Activated naive CD8-positive, alpha-beta T cell treated with anti-CD3 and anti-CD28 coated beads, Interleukin-2, amount 10 ng/mL, durations not matched to agents 7 days and 5 days (primary cell): ENCODE results near the gene BAK1. TPM values are rescaled to one million over a fixed set of nuclear protein-coding genes. Genes with fewer than 3 reads are reported as not detected.
A peak's percentile ranks its signal among the peaks of the same experiment; 100 is the strongest.
"Not testable (repeated sequence)": the region's sequence is repeated elsewhere in the genome, so short reads cannot be mapped to it uniquely, and the experiment has no call there.

Experiments used
- ATAC-seq: fragments of 150-1000 bp; cut with Tn5 transposase; one replicate; pipeline ENCODE4 v1.10.0; 2021; ENCODE audit warnings: low read depth, moderate library complexity
- POLR2A ChIA-PET: fragments of 350-600 bp; sonication (Branson Sonifier 250); formaldehyde crosslinking; loops from one replicate; lab custom pipeline; 2021; ENCODE audit warnings: antibody characterized with exemption; lab: Charles Lee
- DNase-seq: peaks from one replicate; pipeline ENCODE4 v3.0.0; 2021
- H3K27ac Mint-ChIP-seq: one replicate; pipeline ENCODE4 v1.8.0; 2022; ENCODE audit warnings: mild to moderate bottlenecking, mixed read lengths
- H3K27me3 Mint-ChIP-seq: one replicate; pipeline ENCODE4 v1.8.0; 2022; ENCODE audit warnings: mild to moderate bottlenecking, moderate library complexity, mixed read lengths
- H3K36me3 Mint-ChIP-seq: one replicate; pipeline ENCODE4 v1.8.0; 2021; ENCODE audit warnings: mild to moderate bottlenecking, mixed read lengths
- H3K4me1 Mint-ChIP-seq: one replicate; pipeline ENCODE4 v1.8.0; 2021; ENCODE audit warnings: mixed read lengths
- H3K4me3 Mint-ChIP-seq: one replicate; pipeline ENCODE4 v1.8.0; 2022; ENCODE audit warnings: mild to moderate bottlenecking, moderate library complexity, mixed read lengths
- H3K9me3 Mint-ChIP-seq: one replicate; pipeline ENCODE4 v1.8.0; 2021; ENCODE audit warnings: mixed read lengths
- total RNA-seq, 2 experiments: library from RNA; stranded (reverse); gene quantifications; one replicate each; pipeline ENCODE4 v1.2.3, GENCODE V29; 2021

The BAK1 gene
- total RNA-seq, 2 experiments from 2014 or later: 48.0 to 48.1 TPM

- DNase-seq (no peak), ATAC-seq (no peak)
- H3K9me3 Mint-ChIP-seq: no peaks in the 10 kb centered on the region
- H3K27ac Mint-ChIP-seq: peak overlapping the region; percentile 99
- no peaks in the 10 kb centered on the region for H3K27me3 Mint-ChIP-seq
- POLR2A ChIA-PET: no interaction called here
- H3K4me3 Mint-ChIP-seq: peak overlapping the region; percentile 99
- H3K4me1 Mint-ChIP-seq: peaks cover 19% of the 10 kb centered on the region
- peaks cover 24% of the 10 kb centered on the region for H3K36me3 Mint-ChIP-seq
These were observed 3.0 kb downstream of the BAK1 start for GRCh38 chr6:33577106-33577535.

- Mint-ChIP-seq H3K27ac (peak overlapping the region; percentile 99), H3K4me3 (peak overlapping the region; percentile 27), H3K36me3 (peaks cover 28% of the 10 kb centered on the region), H3K9me3 (no peaks in the 10 kb centered on the region), H3K27me3 (no peaks in the 10 kb centered on the region), H3K4me1 (peaks cover 23% of the 10 kb centered on the region)
- POLR2A ChIA-PET: interaction anchor here (0.7 kb wide), 1 partner anchor 1384 kb away, joined by 5 read pairs; the partner anchor contains the start of gene GPSM3
- DNase-seq (no peak), ATAC-seq (no peak)
These were observed 3.4 kb downstream of the BAK1 start for GRCh38 chr6:33576668-33577067.

GRCh38 chr6:33575211-33575610, 4.9 kb downstream of the BAK1 start:
- Mint-ChIP-seq H3K36me3 (peaks cover 29% of the 10 kb centered on the region), H3K9me3 (no peaks in the 10 kb centered on the region), H3K27ac (peak overlapping the region; percentile 34), H3K4me1 (peaks cover 29% of the 10 kb centered on the region), H3K27me3 (no peaks in the 10 kb centered on the region), H3K4me3 (no peak overlapping the region)
- POLR2A ChIA-PET: no interaction called here
- no peak for DNase-seq
- no peak for ATAC-seq

GRCh38 chr6:33571637-33572316, 8.3 kb downstream of the BAK1 start:
- Mint-ChIP-seq H3K4me3 (peak overlapping the region; percentile 90), H3K27ac (peak overlapping the region; percentile 99), H3K4me1 (peaks cover 28% of the 10 kb centered on the region), H3K36me3 (peaks cover 32% of the 10 kb centered on the region), H3K27me3 (no peaks in the 10 kb centered on the region), H3K9me3 (peaks cover 2% of the 10 kb centered on the region)
- no peak for DNase-seq
- POLR2A ChIA-PET: interaction anchor here (1.3 to 3.7 kb wide), 11 partner anchors 8 to 300 kb away, joined by 3 to 49 read pairs (median 8); partner anchors contain the start of genes BAK1, ITPR3, RPS18 and VPS52
- no peak for ATAC-seq

- Mint-ChIP-seq H3K36me3 (peaks cover 32% of the 10 kb centered on the region), H3K27me3 (no peaks in the 10 kb centered on the region), H3K27ac (peak overlapping the region; percentile 99), H3K9me3 (peaks cover 2% of the 10 kb centered on the region), H3K4me3 (peak overlapping the region; percentile 90), H3K4me1 (peaks cover 28% of the 10 kb centered on the region)
- ATAC-seq (peak; percentile 91), DNase-seq (peak; percentile 93)
- POLR2A ChIA-PET: interaction anchor here (0.6 to 3.7 kb wide), 25 partner anchors 8 to 713 kb away, joined by 3 to 49 read pairs (median 5); partner anchors contain the start of genes BAK1, CUTA, ITPR3 and RPS18
These were observed 9.1 kb downstream of the BAK1 start for GRCh38 chr6:33570806-33571636.

- peak overlapping the region; percentile 71 for H3K27ac Mint-ChIP-seq
- H3K36me3 Mint-ChIP-seq: peaks cover 26% of the 10 kb centered on the region
- no peak for ATAC-seq
- H3K4me1 Mint-ChIP-seq: peaks cover 23% of the 10 kb centered on the region
- no peaks in the 10 kb centered on the region for H3K27me3 Mint-ChIP-seq
- H3K9me3 Mint-ChIP-seq: peaks cover 2% of the 10 kb centered on the region
- no peak overlapping the region for H3K4me3 Mint-ChIP-seq
- POLR2A ChIA-PET: interaction anchor here (0.8 to 3.7 kb wide), 5 partner anchors 10 to 115 kb away, joined by 7 to 49 read pairs (median 18); partner anchors contain the start of genes BAK1 and ZBTB9
- DNase-seq: no peak
These were observed 11.1 kb downstream of the BAK1 start for GRCh38 chr6:33568826-33569570.

GRCh38 chr6:33567836-33568235, 12.2 kb downstream of the BAK1 start:
- H3K27me3 Mint-ChIP-seq: no peaks in the 10 kb centered on the region
- no peak overlapping the region for H3K4me3 Mint-ChIP-seq
- H3K27ac Mint-ChIP-seq: no peak overlapping the region
- H3K9me3 Mint-ChIP-seq: peaks cover 2% of the 10 kb centered on the region
- DNase-seq (no peak), ATAC-seq (no peak)
- POLR2A ChIA-PET: interaction anchor here (0.7 to 2.1 kb wide), 3 partner anchors 114 to 290 kb away, joined by 3 to 7 read pairs (median 4); partner anchors contain the start of gene ZBTB9
- peaks cover 23% of the 10 kb centered on the region for H3K4me1 Mint-ChIP-seq
- peaks cover 24% of the 10 kb centered on the region for H3K36me3 Mint-ChIP-seq

- peaks cover 14% of the 10 kb centered on the region for H3K4me1 Mint-ChIP-seq
- POLR2A ChIA-PET: no interaction called here
- H3K27ac Mint-ChIP-seq: no peak overlapping the region
- H3K36me3 Mint-ChIP-seq: peaks cover 17% of the 10 kb centered on the region
- H3K27me3 Mint-ChIP-seq: no peaks in the 10 kb centered on the region
- ATAC-seq: no peak
- DNase-seq: no peak
- H3K4me3 Mint-ChIP-seq: no peak overlapping the region
- H3K9me3 Mint-ChIP-seq: peaks cover 2% of the 10 kb centered on the region
These were observed 13.6 kb downstream of the BAK1 start for GRCh38 chr6:33566182-33567084.

GRCh38 chr6:33558801-33559200, 21.3 kb downstream of the BAK1 start:
- H3K4me3 Mint-ChIP-seq: no peak overlapping the region
- POLR2A ChIA-PET: no interaction called here
- no peaks in the 10 kb centered on the region for H3K27me3 Mint-ChIP-seq
- no peaks in the 10 kb centered on the region for H3K9me3 Mint-ChIP-seq
- no peaks in the 10 kb centered on the region for H3K36me3 Mint-ChIP-seq
- ATAC-seq: no peak
- no peak for DNase-seq
- peaks cover 3% of the 10 kb centered on the region for H3K4me1 Mint-ChIP-seq
- no peak overlapping the region for H3K27ac Mint-ChIP-seq

GRCh38 chr6:33557376-33557775, 22.7 kb downstream of the BAK1 start:
- no peaks in the 10 kb centered on the region for H3K36me3 Mint-ChIP-seq
- H3K4me3 Mint-ChIP-seq: no peak overlapping the region
- H3K9me3 Mint-ChIP-seq: no peaks in the 10 kb centered on the region
- ATAC-seq (no peak), DNase-seq (no peak)
- peaks cover 3% of the 10 kb centered on the region for H3K4me1 Mint-ChIP-seq
- no peak overlapping the region for H3K27ac Mint-ChIP-seq
- no peaks in the 10 kb centered on the region for H3K27me3 Mint-ChIP-seq
- POLR2A ChIA-PET: no interaction called here

GRCh38 chr6:33552883-33553282, 27.2 kb downstream of the BAK1 start:
- not testable (repeated sequence) for H3K36me3 Mint-ChIP-seq, H3K27ac Mint-ChIP-seq, DNase-seq, H3K4me3 Mint-ChIP-seq, ATAC-seq, H3K27me3 Mint-ChIP-seq, H3K9me3 Mint-ChIP-seq
- POLR2A ChIA-PET: interaction anchor here (0.6 kb wide), 1 partner anchor 121 kb away, joined by 4 read pairs; no protein-coding TSS in a partner anchor
- H3K4me1 Mint-ChIP-seq: peaks cover 11% of the 10 kb centered on the region

- no peak overlapping the region for H3K4me3 Mint-ChIP-seq
- ATAC-seq (no peak), DNase-seq (no peak)
- POLR2A ChIA-PET: interaction anchor here (0.7 kb wide), 1 partner anchor 229 kb away, joined by 3 read pairs; no protein-coding TSS in a partner anchor
- H3K36me3 Mint-ChIP-seq: no peaks in the 10 kb centered on the region
- H3K27ac Mint-ChIP-seq: no peak overlapping the region
- no peaks in the 10 kb centered on the region for H3K9me3 Mint-ChIP-seq
- no peaks in the 10 kb centered on the region for H3K27me3 Mint-ChIP-seq
- peaks cover 17% of the 10 kb centered on the region for H3K4me1 Mint-ChIP-seq
These were observed 27.8 kb downstream of the BAK1 start for GRCh38 chr6:33552252-33552651.
